Transverse colon (tissue), 4 donors: Measurements from ENCODE around the gene RAE1.

ENCODE experiments used
- POLR2A ChIP-seq: fragments of 450-650 bp; IDR thresholded peaks from one replicate; pipeline ENCODE4 v1.6.1; 2016; ENCODE audit warnings: antibody characterized with exemption, mild to moderate bottlenecking, moderate library complexity
- POLR2AphosphoS5 ChIP-seq, 3 donors: sonication (generic); formaldehyde crosslinking; IDR thresholded peaks; one replicate each; pipeline ENCODE4 v1.6.1; 2016; ENCODE audit warnings: antibody characterized with exemption in 3 of 3
- TF ChIP-seq, protein P1 (sequence below), 5 experiments: fragments of 200-600 bp in 3 of 5; fragments of 450-650 bp in 2 of 5; sonication (generic) in 3 of 5; IDR thresholded peaks; 1 replicate in 2 of 5; 2 replicates in 3 of 5; pipeline ENCODE4 v1.5.1; 2016 to 2017; ENCODE audit warnings: antibody characterized with exemption in 5 of 5, inconsistent platforms in 3 of 5, mild to moderate bottlenecking in 2 of 5, moderate library complexity in 1 of 5

DNA sequence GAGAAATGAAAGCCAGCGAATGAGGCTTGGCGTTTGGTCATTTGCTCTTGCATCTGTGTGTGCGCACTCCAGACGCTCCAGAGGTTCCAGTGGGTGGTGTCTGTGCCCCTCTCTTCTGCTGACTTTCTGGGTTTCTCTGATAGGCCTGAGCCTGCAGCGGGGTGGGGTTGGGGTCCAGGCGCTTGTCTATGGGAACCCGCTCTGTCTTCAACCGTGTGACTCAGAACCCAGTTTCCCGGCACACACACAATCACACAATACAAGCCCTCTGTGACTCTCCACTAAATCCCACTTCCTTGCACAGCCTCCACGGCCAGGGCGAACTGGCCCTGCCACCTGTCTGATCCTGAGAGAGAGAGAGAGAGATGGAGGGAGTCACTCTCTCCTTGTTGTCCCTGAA lies 64.7 kb downstream of the RAE1 start:
- no peak for TF ChIP-seq POLR2A
- TF ChIP-seq, protein P1, sequence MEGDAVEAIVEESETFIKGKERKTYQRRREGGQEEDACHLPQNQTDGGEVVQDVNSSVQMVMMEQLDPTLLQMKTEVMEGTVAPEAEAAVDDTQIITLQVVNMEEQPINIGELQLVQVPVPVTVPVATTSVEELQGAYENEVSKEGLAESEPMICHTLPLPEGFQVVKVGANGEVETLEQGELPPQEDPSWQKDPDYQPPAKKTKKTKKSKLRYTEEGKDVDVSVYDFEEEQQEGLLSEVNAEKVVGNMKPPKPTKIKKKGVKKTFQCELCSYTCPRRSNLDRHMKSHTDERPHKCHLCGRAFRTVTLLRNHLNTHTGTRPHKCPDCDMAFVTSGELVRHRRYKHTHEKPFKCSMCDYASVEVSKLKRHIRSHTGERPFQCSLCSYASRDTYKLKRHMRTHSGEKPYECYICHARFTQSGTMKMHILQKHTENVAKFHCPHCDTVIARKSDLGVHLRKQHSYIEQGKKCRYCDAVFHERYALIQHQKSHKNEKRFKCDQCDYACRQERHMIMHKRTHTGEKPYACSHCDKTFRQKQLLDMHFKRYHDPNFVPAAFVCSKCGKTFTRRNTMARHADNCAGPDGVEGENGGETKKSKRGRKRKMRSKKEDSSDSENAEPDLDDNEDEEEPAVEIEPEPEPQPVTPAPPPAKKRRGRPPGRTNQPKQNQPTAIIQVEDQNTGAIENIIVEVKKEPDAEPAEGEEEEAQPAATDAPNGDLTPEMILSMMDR (IDR thresholded peaks at IDR 0.05): no peak
- no peak for TF ChIP-seq POLR2AphosphoS5 (IDR thresholded peaks at IDR 0.05)
